K562 (cell line): ENCODE measurements around the gene MAP3K4. TPM values are rescaled to one million over a fixed set of nuclear protein-coding genes. Genes with fewer than 3 reads are reported as not detected.

ENCODE experiments used
- ATAC-seq: fragments of 200-7000 bp; cut with Tn5 transposase; 3 replicates; pipeline ENCODE4 v1.9.1; 2020; ENCODE audit warnings: moderate library complexity
- BruUV-seq: library from RNA; stranded (reverse); fragments of 400-500 nt; replicated peaks from 2 replicates; lab custom pipeline; 2021; lab: Mats Ljungman, UMichigan
- CTCF ChIA-PET: fragments of 300-600 bp; formaldehyde crosslinking; extraction: SDS; loops from one replicate; lab custom pipeline; 2021; ENCODE audit warnings: low intra/inter-chr PET ratio; lab: Yijun Ruan, JAX
- POLR2A ChIA-PET: fragments of 300-600, 350-650 bp; sonication (Branson Sonifier 250); formaldehyde crosslinking; extraction: SDS; loops from one replicate; lab custom pipeline; 2021; ENCODE audit warnings: antibody characterized with exemption, inconsistent platforms; lab: Yijun Ruan, JAX
- DNase-seq, 4 experiments: peaks; one replicate each; pipeline versions ENCODE4 v3.0.0 to v3.0.0-alpha.2; 2011 to 2018; ENCODE audit warnings: low spot score in 3 of 4, mixed read lengths in 3 of 4; ENCODE audit errors: extremely low read depth in 1 of 4
- FAIRE-seq: peaks from 2 replicates; lab custom pipeline; 2011; peaks lifted over from hg19 to GRCh38; lab: Jason Lieb, UNC
- H2AFZ ChIP-seq: 2 replicates; pipeline ENCODE4 v1.6.0; 2011; ENCODE audit warnings: low read depth, low read length, control low read depth, inconsistent platforms
- H3K27ac ChIP-seq: fragments of 200-600 bp; 3 replicates; pipeline ENCODE4 v1.8.0; 2011; ENCODE audit warnings: low read depth, mild to moderate bottlenecking, control low read depth, inconsistent platforms, low read length, moderate library complexity, mixed read lengths; ENCODE audit errors: extremely low read depth
- H3K27me3 ChIP-seq, 2 experiments: fragments of 300-600 bp in 1 of 2; 2 replicates in 1 of 2; 3 replicates in 1 of 2; pipeline versions ENCODE4 v1.6.0 to v1.8.0; 2011; ENCODE audit warnings: inconsistent platforms in 2 of 2, low read length in 2 of 2, mild to moderate bottlenecking in 1 of 2, mixed read lengths in 1 of 2, moderate library complexity in 1 of 2; ENCODE audit not compliant: control insufficient read depth in 2 of 2, insufficient read depth in 2 of 2
- H3K36me3 ChIP-seq: fragments of 300-600 bp; 3 replicates; pipeline ENCODE4 v1.8.0; 2011; ENCODE audit warnings: mild to moderate bottlenecking, low read length, inconsistent platforms; ENCODE audit not compliant: control insufficient read depth, insufficient read depth
- H3K4me1 ChIP-seq, 2 experiments: fragments of 200-600 bp in 1 of 2; replicated peaks in 1 of 2; 2 replicates in 1 of 2; 3 replicates in 1 of 2; pipeline versions ENCODE4 v1.5.1 to v1.8.0; 2011; ENCODE audit warnings: inconsistent platforms in 2 of 2, low read length in 2 of 2, mild to moderate bottlenecking in 1 of 2, mixed read lengths in 1 of 2, moderate library complexity in 1 of 2; ENCODE audit not compliant: control insufficient read depth in 2 of 2, insufficient read depth in 2 of 2
- H3K4me2 ChIP-seq: 2 replicates; pipeline ENCODE4 v1.6.1; 2011; ENCODE audit warnings: low read length, control low read depth, inconsistent platforms, mixed read lengths; ENCODE audit not compliant: insufficient read depth
- H3K4me3 ChIP-seq: fragments of 200-600 bp; sonication (generic), shearing (Covaris generic); 2 replicates; pipeline ENCODE4 v1.5.1; 2016; ENCODE audit warnings: control low read depth, inconsistent platforms
- H3K79me2 ChIP-seq: fragments of 200-600 bp; 3 replicates; pipeline ENCODE4 v1.8.0; 2011; ENCODE audit warnings: low read length, inconsistent platforms; ENCODE audit not compliant: control insufficient read depth, insufficient read depth
- H3K9ac ChIP-seq, 2 experiments: 2 replicates each; pipeline versions ENCODE4 v1.6.0 to v1.6.1; 2011; ENCODE audit warnings: low read depth in 2 of 2, low read length in 2 of 2, control low read depth in 1 of 2, inconsistent platforms in 1 of 2, mild to moderate bottlenecking in 1 of 2, mixed read lengths in 1 of 2; ENCODE audit not compliant: insufficient read depth in 1 of 2
- H3K9me1 ChIP-seq: one replicate; pipeline ENCODE4 v1.6.0; 2011; ENCODE audit warnings: inconsistent platforms, mild to moderate bottlenecking, low read length, moderate library complexity; ENCODE audit not compliant: control insufficient read depth, insufficient read depth
- H3K9me3 ChIP-seq: replicated peaks from 2 replicates; pipeline ENCODE4 v1.5.1; 2011; ENCODE audit warnings: low read depth, low read length, inconsistent platforms; ENCODE audit not compliant: control insufficient read depth, insufficient read depth
- H4K20me1 ChIP-seq: replicated peaks from 2 replicates; pipeline ENCODE4 v1.6.1; 2011; ENCODE audit warnings: low read length, inconsistent platforms, mixed read lengths; ENCODE audit not compliant: control insufficient read depth, insufficient read depth
- ARNT ChIP-seq, 2 experiments: fragments of 450-650 bp; IDR thresholded peaks; 2 replicates each; pipeline ENCODE4 v1.6.1; 2016; ENCODE audit warnings: mild to moderate bottlenecking in 1 of 2
- HDAC6 ChIP-seq: IDR thresholded peaks from 2 replicates; pipeline ENCODE4 v1.6.1; 2012; ENCODE audit warnings: low read depth, mild to moderate bottlenecking, control low read depth, inconsistent platforms, low read length, moderate library complexity
- HNRNPLL ChIP-seq: fragments of 200-400 bp; formaldehyde crosslinking; IDR thresholded peaks from 2 replicates; pipeline ENCODE4 v1.6.1; 2017; ENCODE audit warnings: low read length, low read depth, mild to moderate bottlenecking; ENCODE audit not compliant: poor library complexity, severe bottlenecking
- KHSRP ChIP-seq: fragments of 450-650 bp; IDR thresholded peaks from 2 replicates; pipeline ENCODE4 v1.6.1; 2017
- MAZ ChIP-seq, 2 experiments: fragments of 450-650 bp in 1 of 2; sonication (generic) in 1 of 2; formaldehyde crosslinking; IDR thresholded peaks in 1 of 2; conservative IDR thresholded peaks in 1 of 2; 2 replicates each; pipeline versions ENCODE4 v1.4.0 to v1.5.0; 2020; ENCODE audit warnings: mild to moderate bottlenecking in 1 of 2, missing genetic modification reagents in 1 of 2
- NCOA6 ChIP-seq: fragments of 450-650 bp; IDR thresholded peaks from 2 replicates; pipeline ENCODE4 v1.6.1; 2017; ENCODE audit warnings: mild to moderate bottlenecking
- RBM34 ChIP-seq: fragments of 200-400 bp; formaldehyde crosslinking; IDR thresholded peaks from 2 replicates; pipeline ENCODE4 v1.6.1; 2018; ENCODE audit warnings: low read length, borderline replicate concordance; ENCODE audit not compliant: insufficient read depth
- SETDB1 ChIP-seq: IDR thresholded peaks from one replicate; pipeline ENCODE4 v1.6.1; 2012; ENCODE audit warnings: low read length, control low read depth, inconsistent platforms
- SRSF1 ChIP-seq: fragments of 200-400 bp; formaldehyde crosslinking; IDR thresholded peaks from 2 replicates; pipeline ENCODE4 v1.6.1; 2017; ENCODE audit warnings: mild to moderate bottlenecking, low read depth, low read length, moderate library complexity
- STAT6 ChIP-seq: sonication (generic); formaldehyde crosslinking; IDR thresholded peaks from 2 replicates; pipeline ENCODE4 v1.8.1; 2023; ENCODE audit warnings: mild to moderate bottlenecking, missing genetic modification reagents
- ZNF551 ChIP-seq: fragments of 250-450 bp; sonication (Bioruptor Pico); IDR thresholded peaks from 2 replicates; pipeline ENCODE4 v1.5.0; 2021; ENCODE audit warnings: mild to moderate bottlenecking, moderate library complexity
- in situ Hi-C: fragments of 300-500 bp; cut with MboI; formaldehyde crosslinking; loops from 4 replicates; pipeline ENCODE4 v1.15.0; 2018; ENCODE audit warnings: inconsistent platforms, mixed read lengths
- intact Hi-C: fragments of 100-400 bp; cut with micrococcal nuclease; formaldehyde crosslinking; loops from 2 replicates; pipeline ENCODE4 v1.14.2; 2022
- polyA plus RNA-seq, 8 experiments: library from polyadenylated mRNA; depleted of rRNA in 4 of 8; stranded (reverse) in 5 of 8; unstranded in 3 of 8; fragments of >200 nt; fragmentation: Nextera tagmentation in 2 of 8; fragmentation: Illumina TruSeq in 1 of 8; extraction: Ambion mirVana in 2 of 8; extraction: Trizol in 1 of 8; gene quantifications; 2 replicates each; pipeline versions ENCODE4 v1.2.1 to v1.2.3, GENCODE V29; 2011 to 2014; ENCODE audit warnings: inconsistent platforms in 1 of 8, missing spikeins in 1 of 8
- total RNA-seq, 7 experiments: library from RNA; depleted of rRNA in 6 of 7; stranded (reverse); fragments of >200 nt in 6 of 7; fragmentation: Illumina TruSeq in 2 of 7; extraction: Trizol in 2 of 7; gene quantifications; 2 replicates each; pipeline versions ENCODE4 v1.2.1 to v1.2.3, GENCODE V29; 2011 to 2021; ENCODE audit warnings: low replicate concordance in 1 of 7
- TF ChIP-seq, protein P1 (sequence below), 2 experiments: fragments of 450-650 bp; IDR thresholded peaks; 2 replicates each; pipeline ENCODE4 v1.6.1; 2018; ENCODE audit warnings: mild to moderate bottlenecking in 2 of 2, low read depth in 1 of 2; ENCODE audit not compliant: partially characterized antibody in 2 of 2

The MAP3K4 gene
- total and polyA plus RNA-seq, 9 of the 15 experiments (the other 6 are each of a cell fraction or from before 2014, with no cell fraction given) = 21.0 to 77.2 (median 48.9) TPM

DNA sequence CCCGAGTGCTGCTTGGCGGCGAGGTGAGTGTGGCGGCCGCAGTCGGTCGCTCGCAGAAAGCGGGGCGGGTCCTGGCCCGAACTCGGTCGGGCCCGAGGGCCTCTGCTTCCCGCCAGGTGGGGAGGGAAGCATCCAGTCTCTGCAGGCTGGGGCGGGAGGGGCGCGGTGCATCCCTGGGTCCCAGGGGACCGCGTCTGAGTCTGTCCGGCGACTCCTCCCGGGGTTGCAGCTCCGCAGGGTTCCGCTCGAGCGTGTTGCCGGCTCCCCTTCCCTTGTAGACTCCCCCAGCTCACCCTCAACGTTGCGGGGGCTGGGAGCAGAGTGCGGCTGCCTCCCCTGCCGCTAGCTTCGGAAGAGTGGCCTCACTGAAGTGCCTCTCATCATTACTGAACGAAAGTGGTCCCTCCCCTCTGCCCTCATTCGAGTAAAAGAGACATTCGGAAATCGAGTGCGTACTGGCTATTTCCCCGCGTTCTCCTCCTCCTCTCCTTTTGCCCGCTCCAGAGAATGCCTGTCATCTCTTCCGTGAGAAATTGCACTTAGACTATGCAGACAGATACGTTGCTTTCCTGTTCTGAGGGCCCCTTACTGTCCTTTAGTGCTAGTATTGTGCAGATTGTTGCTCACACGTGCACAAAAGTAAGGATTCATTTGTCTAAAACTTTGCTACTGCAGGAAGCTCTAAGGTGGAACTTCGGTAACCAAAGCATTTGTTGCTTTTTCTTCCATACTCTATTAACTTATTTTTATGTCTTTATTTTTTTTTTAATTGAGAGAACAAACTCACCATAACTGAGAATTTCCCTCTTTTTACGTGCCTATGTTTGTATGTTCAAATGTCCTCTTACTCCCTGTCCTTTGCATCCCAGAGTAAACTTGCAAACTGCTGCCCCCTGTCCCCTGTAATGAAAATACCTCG is 751 bp downstream of the MAP3K4 start (continued):
- TF ChIP-seq HNRNPLL = no peak

DNA sequence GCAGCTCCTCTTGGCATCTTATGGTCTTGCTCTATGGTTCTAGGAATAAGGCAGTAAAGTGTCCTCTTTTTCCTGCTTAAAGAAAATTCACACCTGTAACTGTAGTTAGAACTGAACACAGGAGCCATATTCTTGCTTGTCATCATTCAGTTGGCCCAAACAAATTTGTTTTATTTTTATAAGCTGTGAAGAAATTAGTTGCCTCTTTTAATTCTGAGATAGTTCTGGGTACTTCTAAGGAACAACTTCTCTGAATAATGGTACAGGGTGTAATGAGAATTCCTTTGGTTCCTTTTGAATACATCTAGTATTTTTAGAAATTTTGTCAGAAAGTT is 1.4 kb downstream of the MAP3K4 start:
- POLR2A ChIA-PET = interaction anchor here (0.6 to 2.9 kb wide), 17 partner anchors 9 to 378 kb away, joined by 3 to 26 read pairs (median 5); no protein-coding TSS in a partner anchor
- Histone ChIP-seq H3K4me2 (peak overlapping the region; percentile 98), H3K36me3 (peaks cover 19% of the 10 kb centered on the region; the same call in 2 of the 3 replicates), H3K27ac (no peak overlapping the region), H4K20me1 (0 out of 2 replicates have a peak, but pooled peaks cover 3% of the 10 kb centered on the region), H3K4me1 (peaks cover 12% of the 10 kb centered on the region in 2 experiments; a peak in 4 of 5 replicates), H3K9me3 (0 out of 2 replicates have a peak, but pooled peaks cover 2% of the 10 kb centered on the region), H3K9ac (peak overlapping the region in 1 of 2 experiments; percentile 74; a peak in 1 of 4 replicates), H3K4me3 (peak overlapping the region; percentile 86), H3K79me2 (peaks cover 72% of the 10 kb centered on the region), H2AFZ (0 out of 2 replicates have a peak overlapping the region, but pooled peaks have one; percentile 95), H3K27me3 (no peaks in the 10 kb centered on the region), H3K9me1 (no peaks in the 10 kb centered on the region)
- no peak for DNase-seq
- no TSS peak for BruUV-seq
- in situ Hi-C loops (no loop called here), intact Hi-C loops (loop anchor here (1.0 to 5.0 kb wide), 12 partner anchors 38 to 471 kb away; no protein-coding TSS in a partner anchor)
- ATAC-seq = no peak
- CTCF ChIA-PET = no interaction called here
- no peak for FAIRE-seq
- TF ChIP-seq ZNF551 (CRISPR knock-in tag) = no peak
- TF ChIP-seq ARNT (IDR thresholded peaks at IDR 0.05) = 0 out of 4 replicates have a peak, but pooled peaks of 1 of the 2 experiments have one; percentile 64
- TF ChIP-seq STAT6 (CRISPR knock-in tag) = no peak
- no peak for TF ChIP-seq RBM34
- 0 out of 2 replicates have a peak, but pooled peaks have one; percentile 17 for TF ChIP-seq KHSRP
- 0 out of 2 replicates have a peak, but pooled peaks have one; percentile 6 for TF ChIP-seq NCOA6
- no peak for TF ChIP-seq SRSF1
- TF ChIP-seq, protein P1, sequence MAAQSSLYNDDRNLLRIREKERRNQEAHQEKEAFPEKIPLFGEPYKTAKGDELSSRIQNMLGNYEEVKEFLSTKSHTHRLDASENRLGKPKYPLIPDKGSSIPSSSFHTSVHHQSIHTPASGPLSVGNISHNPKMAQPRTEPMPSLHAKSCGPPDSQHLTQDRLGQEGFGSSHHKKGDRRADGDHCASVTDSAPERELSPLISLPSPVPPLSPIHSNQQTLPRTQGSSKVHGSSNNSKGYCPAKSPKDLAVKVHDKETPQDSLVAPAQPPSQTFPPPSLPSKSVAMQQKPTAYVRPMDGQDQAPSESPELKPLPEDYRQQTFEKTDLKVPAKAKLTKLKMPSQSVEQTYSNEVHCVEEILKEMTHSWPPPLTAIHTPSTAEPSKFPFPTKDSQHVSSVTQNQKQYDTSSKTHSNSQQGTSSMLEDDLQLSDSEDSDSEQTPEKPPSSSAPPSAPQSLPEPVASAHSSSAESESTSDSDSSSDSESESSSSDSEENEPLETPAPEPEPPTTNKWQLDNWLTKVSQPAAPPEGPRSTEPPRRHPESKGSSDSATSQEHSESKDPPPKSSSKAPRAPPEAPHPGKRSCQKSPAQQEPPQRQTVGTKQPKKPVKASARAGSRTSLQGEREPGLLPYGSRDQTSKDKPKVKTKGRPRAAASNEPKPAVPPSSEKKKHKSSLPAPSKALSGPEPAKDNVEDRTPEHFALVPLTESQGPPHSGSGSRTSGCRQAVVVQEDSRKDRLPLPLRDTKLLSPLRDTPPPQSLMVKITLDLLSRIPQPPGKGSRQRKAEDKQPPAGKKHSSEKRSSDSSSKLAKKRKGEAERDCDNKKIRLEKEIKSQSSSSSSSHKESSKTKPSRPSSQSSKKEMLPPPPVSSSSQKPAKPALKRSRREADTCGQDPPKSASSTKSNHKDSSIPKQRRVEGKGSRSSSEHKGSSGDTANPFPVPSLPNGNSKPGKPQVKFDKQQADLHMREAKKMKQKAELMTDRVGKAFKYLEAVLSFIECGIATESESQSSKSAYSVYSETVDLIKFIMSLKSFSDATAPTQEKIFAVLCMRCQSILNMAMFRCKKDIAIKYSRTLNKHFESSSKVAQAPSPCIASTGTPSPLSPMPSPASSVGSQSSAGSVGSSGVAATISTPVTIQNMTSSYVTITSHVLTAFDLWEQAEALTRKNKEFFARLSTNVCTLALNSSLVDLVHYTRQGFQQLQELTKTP (IDR thresholded peaks at IDR 0.05; ENCODE audit: low read depth in 1 of 2, partially characterized antibody in 2 of 2) = peak; percentile 61 to 75
- no peak for TF ChIP-seq HDAC6
- TF ChIP-seq SETDB1 = no peak
- 0 out of 4 replicates have a peak, but pooled peaks of 1 of the 2 experiments have one; percentile 27 for TF ChIP-seq MAZ (CRISPR knock-in tag; conservative IDR thresholded peaks at IDR 0.05 in 1 of 2, IDR thresholded peaks at IDR 0.05 in 1 of 2)
